ENCODE data around the gene FYN.

Gene FYN

DNA sequence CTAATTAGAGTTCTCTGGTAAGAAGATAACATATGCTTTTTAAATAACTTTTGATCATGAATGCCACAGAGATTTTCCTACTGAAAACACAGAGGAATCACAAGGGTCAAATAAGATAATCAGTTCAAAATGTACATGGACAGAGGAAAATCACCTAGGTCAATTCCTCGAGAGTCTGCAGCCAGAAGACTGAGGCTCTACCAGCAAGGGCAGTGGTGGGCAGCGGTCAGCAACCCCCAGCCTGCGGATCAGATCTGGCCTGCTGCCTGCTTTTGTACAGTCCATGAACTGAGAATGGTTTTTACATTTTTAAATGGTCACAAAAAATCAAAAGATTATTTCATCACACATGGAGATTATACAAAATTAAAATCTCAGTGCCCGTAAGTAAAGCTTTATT, 79.0 kb downstream of the FYN start:
- TF ChIP-seq, protein P1, sequence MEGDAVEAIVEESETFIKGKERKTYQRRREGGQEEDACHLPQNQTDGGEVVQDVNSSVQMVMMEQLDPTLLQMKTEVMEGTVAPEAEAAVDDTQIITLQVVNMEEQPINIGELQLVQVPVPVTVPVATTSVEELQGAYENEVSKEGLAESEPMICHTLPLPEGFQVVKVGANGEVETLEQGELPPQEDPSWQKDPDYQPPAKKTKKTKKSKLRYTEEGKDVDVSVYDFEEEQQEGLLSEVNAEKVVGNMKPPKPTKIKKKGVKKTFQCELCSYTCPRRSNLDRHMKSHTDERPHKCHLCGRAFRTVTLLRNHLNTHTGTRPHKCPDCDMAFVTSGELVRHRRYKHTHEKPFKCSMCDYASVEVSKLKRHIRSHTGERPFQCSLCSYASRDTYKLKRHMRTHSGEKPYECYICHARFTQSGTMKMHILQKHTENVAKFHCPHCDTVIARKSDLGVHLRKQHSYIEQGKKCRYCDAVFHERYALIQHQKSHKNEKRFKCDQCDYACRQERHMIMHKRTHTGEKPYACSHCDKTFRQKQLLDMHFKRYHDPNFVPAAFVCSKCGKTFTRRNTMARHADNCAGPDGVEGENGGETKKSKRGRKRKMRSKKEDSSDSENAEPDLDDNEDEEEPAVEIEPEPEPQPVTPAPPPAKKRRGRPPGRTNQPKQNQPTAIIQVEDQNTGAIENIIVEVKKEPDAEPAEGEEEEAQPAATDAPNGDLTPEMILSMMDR (IDR thresholded peaks at IDR 0.05), result no peak

DNA sequence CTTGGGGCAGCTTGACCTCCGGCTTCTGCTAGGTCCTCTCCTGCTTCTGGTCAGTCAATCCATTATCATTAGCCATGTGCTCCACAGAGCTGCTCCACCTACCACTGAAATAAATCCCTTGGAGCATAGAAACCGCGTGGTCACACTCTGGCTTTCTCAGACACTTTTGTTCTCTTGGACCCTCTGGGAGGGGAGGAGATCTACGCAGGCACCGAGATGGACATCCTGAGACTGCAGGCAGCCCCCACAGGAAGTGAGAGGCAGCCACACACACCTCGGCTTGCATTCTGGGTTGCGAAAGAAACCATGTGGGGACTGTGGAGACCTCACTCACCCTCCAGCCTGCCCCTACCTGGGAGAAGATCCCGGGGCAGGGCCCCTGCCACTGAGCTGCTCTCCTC, 79.5 kb downstream of the FYN start:
- TF ChIP-seq, protein P1 (IDR thresholded peaks at IDR 0.05), result no peak

DNA sequence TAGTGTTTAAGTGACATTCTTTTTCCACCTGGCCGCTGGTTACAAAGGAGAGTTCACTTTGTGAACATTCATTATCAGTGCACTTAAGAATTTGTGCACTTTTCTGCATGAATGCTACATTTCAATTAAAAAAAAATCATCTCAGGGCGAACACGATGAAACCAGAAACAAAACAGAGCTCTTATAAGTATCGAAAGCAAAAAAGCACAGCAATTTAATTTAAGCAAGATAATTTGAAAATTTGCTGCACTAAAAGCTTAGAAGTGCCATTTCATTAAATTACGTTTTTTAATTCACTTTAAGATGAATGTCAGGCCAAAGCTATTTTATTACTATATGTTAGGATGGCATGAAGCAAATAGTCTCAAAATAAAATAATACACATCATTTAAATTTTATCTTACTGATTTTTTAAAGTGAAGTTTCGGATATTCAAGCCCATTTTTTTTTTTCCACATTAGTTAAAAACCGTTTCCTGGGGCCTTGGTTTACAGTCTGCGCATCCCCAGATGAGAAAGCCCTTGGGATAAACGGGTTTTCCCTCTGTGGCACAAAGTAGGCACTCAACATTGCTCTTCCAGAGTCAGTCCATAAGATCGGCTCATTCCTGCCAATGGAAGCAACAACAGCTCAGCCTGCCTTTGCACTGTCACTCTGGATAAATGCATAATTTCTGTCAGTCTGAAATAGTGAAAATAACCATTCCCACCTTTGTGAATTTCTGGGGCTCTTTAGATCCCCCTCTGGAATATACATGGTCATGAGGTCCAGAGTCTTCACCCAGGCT, 80.1 kb downstream of the FYN start:
- TF ChIP-seq, protein P1 (IDR thresholded peaks at IDR 0.05), result no peak

DNA sequence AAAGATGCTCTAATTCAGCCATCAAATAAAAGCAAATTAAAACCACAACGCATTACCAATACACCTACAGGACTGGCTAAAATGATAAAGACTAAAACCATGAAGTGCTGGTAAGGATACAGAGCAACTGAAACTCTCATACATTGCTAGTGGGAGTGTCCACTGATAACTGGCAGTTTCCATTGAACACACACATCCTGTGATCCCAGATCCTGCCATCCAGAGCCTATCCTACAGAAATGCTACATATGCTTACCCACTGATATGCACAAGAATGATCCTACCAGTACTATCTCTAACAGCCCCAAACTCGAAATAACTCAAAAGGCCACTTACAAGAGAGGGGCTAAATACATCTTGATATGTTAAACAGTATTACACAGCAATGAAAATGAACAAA, 81.0 kb downstream of the FYN start:
- TF ChIP-seq, protein P1 (IDR thresholded peaks at IDR 0.05), result no peak

DNA sequence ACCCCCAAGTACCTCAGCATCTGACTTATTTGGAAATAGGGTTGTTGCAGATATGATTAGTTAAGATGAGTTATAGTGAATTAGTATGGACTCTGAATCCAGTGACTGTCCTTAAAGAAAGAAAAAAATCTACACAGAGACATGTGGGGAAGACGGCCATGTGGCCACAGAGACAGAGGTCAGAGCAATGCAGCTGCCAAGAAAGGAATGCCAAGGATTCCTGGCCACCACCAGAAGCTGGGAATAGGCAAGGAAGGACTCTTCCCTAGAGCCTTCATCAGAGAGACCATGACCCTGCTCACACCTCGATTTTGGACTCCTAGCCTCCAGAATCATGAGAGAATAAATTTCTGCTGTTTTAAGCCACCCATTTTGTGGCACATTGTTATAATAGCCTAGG, 81.8 kb downstream of the FYN start:
- TF ChIP-seq, protein P1 (IDR thresholded peaks at IDR 0.05), result no peak

DNA sequence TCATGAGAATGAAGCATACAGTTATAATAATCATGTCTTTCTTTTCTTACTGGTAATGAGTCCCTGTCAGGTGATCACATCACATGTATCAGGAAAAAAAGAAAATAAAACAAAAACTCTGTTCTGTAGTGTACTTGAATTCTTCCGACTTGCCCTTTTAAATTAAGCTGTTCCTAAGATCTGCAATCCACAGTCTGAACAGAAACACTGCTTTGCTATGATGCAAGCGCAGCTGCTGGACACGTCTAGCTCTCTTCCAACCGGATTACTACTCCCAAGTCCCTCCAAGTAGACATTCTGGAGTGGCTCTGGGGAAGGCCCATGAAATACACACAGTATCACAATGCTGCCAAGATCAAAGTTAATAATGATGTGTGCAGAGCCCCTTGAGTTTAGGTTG, 83.7 kb downstream of the FYN start:
- TF ChIP-seq, protein P1 (IDR thresholded peaks at IDR 0.05), result no peak

DNA sequence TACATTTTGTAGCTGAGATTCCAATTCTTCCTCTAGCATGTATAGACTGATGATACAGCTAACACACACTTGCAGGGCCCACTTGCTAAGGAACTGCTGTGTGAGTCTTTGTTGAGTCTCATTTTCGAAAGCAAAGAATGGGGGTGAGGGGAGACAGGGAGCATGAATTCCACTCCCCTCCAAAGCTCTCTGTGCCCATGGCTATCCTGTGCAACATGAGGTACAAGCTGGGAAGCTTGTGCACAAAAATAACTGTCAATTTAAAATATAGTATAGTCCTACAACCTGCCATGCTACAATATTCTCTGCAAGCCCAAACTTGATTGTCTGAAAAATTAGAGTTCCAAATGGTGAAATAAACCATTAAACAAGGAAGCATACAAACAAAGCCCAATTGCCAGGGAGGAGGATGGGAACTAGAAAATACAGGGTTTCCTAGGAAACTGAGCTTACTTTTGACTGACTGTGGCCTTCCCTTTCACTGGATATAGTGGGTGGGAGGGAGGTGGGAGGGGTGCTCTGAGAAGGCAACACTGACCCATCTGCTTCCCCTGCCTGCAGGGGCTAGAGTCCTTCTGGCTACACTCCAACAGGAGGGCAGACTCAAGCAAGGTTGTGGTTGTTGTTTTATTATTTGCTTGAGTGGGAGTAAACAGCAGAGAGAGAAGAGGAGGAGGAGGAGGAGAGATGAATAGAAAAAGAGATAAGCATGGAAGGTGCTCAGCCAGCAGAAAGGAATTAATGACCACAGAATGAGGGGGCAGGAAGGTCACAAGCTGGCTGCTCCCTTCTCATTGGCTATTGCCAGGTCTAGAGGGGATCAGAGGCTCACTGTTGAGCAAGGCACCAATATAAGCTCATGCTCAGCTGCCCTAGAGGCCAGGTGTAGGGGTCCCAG, 84.6 kb downstream of the FYN start:
- TF ChIP-seq, protein P1 (IDR thresholded peaks at IDR 0.05), result no peak

Data from LNCAP (cell line).